Measurements from ENCODE around the gene RSKR.
"Not testable (repeated sequence)": the region's sequence is repeated elsewhere in the genome, so short reads cannot be mapped to it uniquely, and the experiment has no call there.

DNA sequence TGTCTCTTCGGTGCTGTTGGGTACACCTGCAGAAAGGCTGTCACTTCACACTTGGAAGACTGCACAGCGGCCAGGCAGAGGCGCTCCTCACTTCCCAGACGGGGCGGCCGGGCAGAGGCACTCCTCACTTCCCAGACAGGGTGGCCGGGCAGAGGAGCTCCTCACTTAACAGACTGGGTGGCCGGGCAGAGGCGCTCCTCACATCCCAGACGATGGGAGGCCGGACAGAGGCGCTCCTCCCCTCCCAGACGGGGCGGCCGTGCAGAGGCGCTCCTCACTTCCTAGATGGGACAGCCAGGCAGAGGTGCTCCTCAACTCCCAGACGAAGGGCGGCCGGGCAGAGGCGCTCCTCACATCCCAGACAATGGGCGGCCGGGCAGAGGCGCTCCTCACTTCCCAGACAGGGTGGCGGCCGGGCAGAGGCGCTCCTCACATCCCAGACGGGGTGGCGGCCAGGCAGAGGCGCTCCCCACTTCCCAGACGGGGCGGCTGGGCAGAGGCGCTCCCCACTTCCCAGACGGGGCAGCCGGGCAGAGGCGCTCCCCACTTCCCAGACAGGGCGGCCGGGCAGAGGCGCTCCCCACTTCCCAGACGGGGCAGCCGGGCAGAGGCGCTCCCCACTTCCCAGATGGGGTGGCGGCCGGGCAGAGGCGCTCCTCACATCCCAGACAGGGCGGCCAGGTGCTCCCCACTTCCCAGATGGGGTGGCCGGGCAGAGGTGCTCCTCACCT is 44.9 kb upstream of the RSKR start:
- TF ChIP-seq RNF2 (IDR thresholded peaks at IDR 0.05; ENCODE audit: borderline replicate concordance, low read depth); PHF8 (IDR thresholded peaks at IDR 0.05; ENCODE audit: borderline replicate concordance, low read depth); POLR2A (IDR thresholded peaks at IDR 0.05; ENCODE audit: low read length); NFE2L2 (conservative IDR thresholded peaks at IDR 0.05; ENCODE audit: low read length); RAD21 (conservative IDR thresholded peaks at IDR 0.05 in 1 of 2, IDR thresholded peaks at IDR 0.05 in 1 of 2); JUN (IDR thresholded peaks at IDR 0.05); CHD2 (IDR thresholded peaks at IDR 0.05; ENCODE audit: low read length, partially characterized antibody); EHMT2 (IDR thresholded peaks at IDR 0.05; ENCODE audit: low read depth); EP300 (IDR thresholded peaks at IDR 0.05): not testable (repeated sequence)
- TF ChIP-seq, protein P1, sequence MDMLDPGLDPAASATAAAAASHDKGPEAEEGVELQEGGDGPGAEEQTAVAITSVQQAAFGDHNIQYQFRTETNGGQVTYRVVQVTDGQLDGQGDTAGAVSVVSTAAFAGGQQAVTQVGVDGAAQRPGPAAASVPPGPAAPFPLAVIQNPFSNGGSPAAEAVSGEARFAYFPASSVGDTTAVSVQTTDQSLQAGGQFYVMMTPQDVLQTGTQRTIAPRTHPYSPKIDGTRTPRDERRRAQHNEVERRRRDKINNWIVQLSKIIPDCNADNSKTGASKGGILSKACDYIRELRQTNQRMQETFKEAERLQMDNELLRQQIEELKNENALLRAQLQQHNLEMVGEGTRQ (IDR thresholded peaks at IDR 0.05), result not testable (repeated sequence)
- TF ChIP-seq, protein P2, sequence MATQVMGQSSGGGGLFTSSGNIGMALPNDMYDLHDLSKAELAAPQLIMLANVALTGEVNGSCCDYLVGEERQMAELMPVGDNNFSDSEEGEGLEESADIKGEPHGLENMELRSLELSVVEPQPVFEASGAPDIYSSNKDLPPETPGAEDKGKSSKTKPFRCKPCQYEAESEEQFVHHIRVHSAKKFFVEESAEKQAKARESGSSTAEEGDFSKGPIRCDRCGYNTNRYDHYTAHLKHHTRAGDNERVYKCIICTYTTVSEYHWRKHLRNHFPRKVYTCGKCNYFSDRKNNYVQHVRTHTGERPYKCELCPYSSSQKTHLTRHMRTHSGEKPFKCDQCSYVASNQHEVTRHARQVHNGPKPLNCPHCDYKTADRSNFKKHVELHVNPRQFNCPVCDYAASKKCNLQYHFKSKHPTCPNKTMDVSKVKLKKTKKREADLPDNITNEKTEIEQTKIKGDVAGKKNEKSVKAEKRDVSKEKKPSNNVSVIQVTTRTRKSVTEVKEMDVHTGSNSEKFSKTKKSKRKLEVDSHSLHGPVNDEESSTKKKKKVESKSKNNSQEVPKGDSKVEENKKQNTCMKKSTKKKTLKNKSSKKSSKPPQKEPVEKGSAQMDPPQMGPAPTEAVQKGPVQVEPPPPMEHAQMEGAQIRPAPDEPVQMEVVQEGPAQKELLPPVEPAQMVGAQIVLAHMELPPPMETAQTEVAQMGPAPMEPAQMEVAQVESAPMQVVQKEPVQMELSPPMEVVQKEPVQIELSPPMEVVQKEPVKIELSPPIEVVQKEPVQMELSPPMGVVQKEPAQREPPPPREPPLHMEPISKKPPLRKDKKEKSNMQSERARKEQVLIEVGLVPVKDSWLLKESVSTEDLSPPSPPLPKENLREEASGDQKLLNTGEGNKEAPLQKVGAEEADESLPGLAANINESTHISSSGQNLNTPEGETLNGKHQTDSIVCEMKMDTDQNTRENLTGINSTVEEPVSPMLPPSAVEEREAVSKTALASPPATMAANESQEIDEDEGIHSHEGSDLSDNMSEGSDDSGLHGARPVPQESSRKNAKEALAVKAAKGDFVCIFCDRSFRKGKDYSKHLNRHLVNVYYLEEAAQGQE (IDR thresholded peaks at IDR 0.05), result not testable (repeated sequence)
- TF ChIP-seq, protein P3, sequence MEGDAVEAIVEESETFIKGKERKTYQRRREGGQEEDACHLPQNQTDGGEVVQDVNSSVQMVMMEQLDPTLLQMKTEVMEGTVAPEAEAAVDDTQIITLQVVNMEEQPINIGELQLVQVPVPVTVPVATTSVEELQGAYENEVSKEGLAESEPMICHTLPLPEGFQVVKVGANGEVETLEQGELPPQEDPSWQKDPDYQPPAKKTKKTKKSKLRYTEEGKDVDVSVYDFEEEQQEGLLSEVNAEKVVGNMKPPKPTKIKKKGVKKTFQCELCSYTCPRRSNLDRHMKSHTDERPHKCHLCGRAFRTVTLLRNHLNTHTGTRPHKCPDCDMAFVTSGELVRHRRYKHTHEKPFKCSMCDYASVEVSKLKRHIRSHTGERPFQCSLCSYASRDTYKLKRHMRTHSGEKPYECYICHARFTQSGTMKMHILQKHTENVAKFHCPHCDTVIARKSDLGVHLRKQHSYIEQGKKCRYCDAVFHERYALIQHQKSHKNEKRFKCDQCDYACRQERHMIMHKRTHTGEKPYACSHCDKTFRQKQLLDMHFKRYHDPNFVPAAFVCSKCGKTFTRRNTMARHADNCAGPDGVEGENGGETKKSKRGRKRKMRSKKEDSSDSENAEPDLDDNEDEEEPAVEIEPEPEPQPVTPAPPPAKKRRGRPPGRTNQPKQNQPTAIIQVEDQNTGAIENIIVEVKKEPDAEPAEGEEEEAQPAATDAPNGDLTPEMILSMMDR (IDR thresholded peaks at IDR 0.05), result not testable (repeated sequence)

Measured in A549 (cell line).